B cell (primary cell): Measurements from ENCODE around the gene PPP1R14C. TPM values are rescaled to one million over a fixed set of nuclear protein-coding genes. Genes with fewer than 3 reads are reported as not detected.
A peak's percentile ranks its signal among the peaks of the same experiment; 100 is the strongest.

Experiments used
- ATAC-seq: fragments of 200-7000 bp; cut with Tn5 transposase; one replicate; pipeline ENCODE4 v1.10.0; 2021; ENCODE audit warnings: low read depth, mild to moderate bottlenecking, moderate number of reproducible peaks, moderate library complexity
- CTCF ChIA-PET: fragments of 350-600 bp; sonication (Branson Sonifier 250); formaldehyde crosslinking; loops from one replicate; lab custom pipeline; 2021; ENCODE audit warnings: antibody characterized with exemption, inconsistent platforms; lab: Charles Lee
- POLR2A ChIA-PET: fragments of 350-600 bp; sonication (Branson Sonifier 250); formaldehyde crosslinking; loops from one replicate; lab custom pipeline; 2021; ENCODE audit warnings: antibody characterized with exemption; lab: Charles Lee
- DNase-seq: peaks from one replicate; pipeline ENCODE4 v3.0.0; 2013
- H2AFZ ChIP-seq: 2 replicates; pipeline ENCODE4 v1.6.1; 2012; ENCODE audit warnings: mild to moderate bottlenecking, low read depth, low read length; ENCODE audit not compliant: insufficient read depth, poor library complexity, severe bottlenecking
- H3K27ac ChIP-seq, 2 donors: 1 replicate in 1 of 2; 2 replicates in 1 of 2; pipeline ENCODE4 v1.5.1; 2012 to 2013; ENCODE audit warnings: low read length in 2 of 2, mild to moderate bottlenecking in 2 of 2, moderate library complexity in 1 of 2
- H3K27me3 ChIP-seq, 4 experiments: fragments of 200-600 bp in 1 of 4; sonication (generic) in 1 of 4; replicated peaks in 1 of 4; 1 replicate in 2 of 4; 2 replicates in 2 of 4; pipeline versions ENCODE4 v1.6.1 to v1.7.0; 2013 to 2016; ENCODE audit warnings: low read length in 3 of 4, mild to moderate bottlenecking in 2 of 4, mixed read lengths in 1 of 4, moderate library complexity in 1 of 4; ENCODE audit not compliant: insufficient read depth in 4 of 4, control insufficient read depth in 3 of 4; ENCODE audit errors: control extremely low read depth in 1 of 4
- H3K36me3 ChIP-seq, 2 experiments: replicated peaks in 1 of 2; 1 replicate in 1 of 2; 2 replicates in 1 of 2; pipeline versions ENCODE4 v1.6.1 to v1.7.1; 2013; ENCODE audit warnings: low read length in 1 of 2; ENCODE audit not compliant: insufficient read depth in 2 of 2, control insufficient read depth in 1 of 2; ENCODE audit errors: control extremely low read depth in 1 of 2, extremely low read depth in 1 of 2
- H3K4me1 ChIP-seq, 2 donors: fragments of 200-600 bp in 1 of 2; sonication (generic) in 1 of 2; 1 replicate in 1 of 2; 2 replicates in 1 of 2; pipeline versions ENCODE4 v1.5.1 to v1.6.1; 2013 to 2017; ENCODE audit warnings: low read length in 2 of 2; ENCODE audit not compliant: control insufficient read depth in 2 of 2, insufficient read depth in 2 of 2
- H3K4me2 ChIP-seq: replicated peaks from 2 replicates; pipeline ENCODE3; 2012; ENCODE audit warnings: mild to moderate bottlenecking, low read depth, low read length; ENCODE audit not compliant: poor library complexity, severe bottlenecking
- H3K4me3 ChIP-seq, 5 experiments: fragments of 200-600 bp in 1 of 5; sonication (generic) in 1 of 5; 1 replicate in 3 of 5; 2 replicates in 2 of 5; pipeline versions ENCODE4 v1.5.1 to v1.7.0; 2011 to 2016; ENCODE audit warnings: low read length in 4 of 5, mild to moderate bottlenecking in 4 of 5, low read depth in 2 of 5, control low read depth in 1 of 5, moderate library complexity in 1 of 5; ENCODE audit not compliant: insufficient read depth in 1 of 5; ENCODE audit errors: control extremely low read depth in 1 of 5, extremely low read depth in 1 of 5
- H3K79me2 ChIP-seq: fragments of 200-600 bp; sonication (generic); one replicate; pipeline ENCODE4 v1.6.0; 2016; ENCODE audit warnings: low read length; ENCODE audit not compliant: control insufficient read depth, insufficient read depth
- H3K9ac ChIP-seq: fragments of 200-600 bp; sonication (generic); 2 replicates; pipeline ENCODE4 v1.6.1; 2017; ENCODE audit warnings: mild to moderate bottlenecking, low read length, moderate library complexity
- H3K9me3 ChIP-seq, 3 donors: one replicate each; pipeline versions ENCODE4 v1.6.1 to v1.7.1; 2013; ENCODE audit warnings: low read length in 2 of 3; ENCODE audit not compliant: control insufficient read depth in 2 of 3, insufficient read depth in 1 of 3; ENCODE audit errors: control extremely low read depth in 1 of 3
- H4K20me1 ChIP-seq: 2 replicates; pipeline ENCODE4 v1.6.0; 2012; ENCODE audit warnings: mild to moderate bottlenecking, low read length; ENCODE audit not compliant: insufficient read depth, control insufficient read depth, poor library complexity, severe bottlenecking
- H3K27ac Mint-ChIP-seq: one replicate; pipeline ENCODE4 v1.8.0; 2021; ENCODE audit warnings: mixed read lengths
- H3K27me3 Mint-ChIP-seq: one replicate; pipeline ENCODE4 v1.8.0; 2021; ENCODE audit warnings: mixed read lengths
- H3K4me1 Mint-ChIP-seq: one replicate; pipeline ENCODE4 v1.8.0; 2021; ENCODE audit warnings: mixed read lengths
- H3K4me3 Mint-ChIP-seq: one replicate; pipeline ENCODE4 v1.8.0; 2021; ENCODE audit warnings: mixed read lengths
- H3K9me3 Mint-ChIP-seq: one replicate; pipeline ENCODE4 v1.8.0; 2022; ENCODE audit warnings: mixed read lengths; ENCODE audit not compliant: insufficient read depth
- EZH2 ChIP-seq: IDR thresholded peaks from 2 replicates; pipeline ENCODE4 v1.6.1; 2012; ENCODE audit warnings: borderline replicate concordance, low read depth, mild to moderate bottlenecking, moderate library complexity, low read length; ENCODE audit not compliant: insufficient read depth, poor library complexity, severe bottlenecking
- WGBS: methylation state at CpG from one replicate; pipeline ENCODE4 v1.1.5; 2013; ENCODE audit warnings: missing lambda C conversion rate; ENCODE audit not compliant: insufficient coverage; 5-methylcytosine and 5-hydroxymethylcytosine counted together
- intact Hi-C: fragments of 100-400 bp; cut with micrococcal nuclease; formaldehyde crosslinking; loops from one replicate; pipeline ENCODE4 v1.10.0; 2022
- polyA plus RNA-seq: library from polyadenylated mRNA; depleted of rRNA; stranded (reverse); fragments of >200 nt; gene quantifications from 2 replicates; pipeline ENCODE4 v1.2.3, GENCODE V29; 2012
- total RNA-seq, 2 donors: library from RNA; stranded (reverse); fragments of 120-200 nt in 1 of 2; gene quantifications; 1 replicate in 1 of 2; 2 replicates in 1 of 2; pipeline versions ENCODE4 v1.2.3 to v1.2.4, GENCODE V29; 2013 to 2022
- TF ChIP-seq, protein P1 (sequence below): fragments of 200-600 bp; IDR thresholded peaks from one replicate; pipeline ENCODE4 v1.8.0; 2022; ENCODE audit warnings: antibody characterized with exemption, mild to moderate bottlenecking

Gene PPP1R14C
- total and polyA plus RNA-seq, 2 donors (not counting 1 experiment from before 2014, with no cell fraction given): not detected

DNA sequence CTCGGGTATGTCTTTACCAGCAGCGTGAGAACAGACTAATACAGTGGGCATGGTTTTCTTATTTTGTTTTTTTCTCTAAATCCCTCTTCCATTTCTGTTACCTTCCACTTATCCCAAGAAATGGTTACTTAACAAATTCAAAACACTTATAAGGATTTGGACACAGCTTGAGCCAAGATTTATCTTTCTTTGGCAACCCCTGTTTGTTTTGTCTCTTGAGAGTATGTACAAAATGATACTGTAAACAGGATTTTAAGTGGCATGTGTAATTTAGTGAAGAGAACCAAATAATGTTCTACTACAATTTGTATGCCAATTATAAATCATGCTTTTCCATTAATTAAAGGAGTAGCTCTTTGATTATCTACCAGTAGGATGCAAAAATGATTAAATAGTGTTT lies 51.4 kb downstream of the PPP1R14C start:
- WGBS: no CpG with 5 or more reads among the region's 2 CpGs
- Histone ChIP-seq H3K27ac (no peak overlapping the region), H4K20me1 (no peaks in the 10 kb centered on the region), H3K9ac (no peak overlapping the region), H2AFZ (no peak overlapping the region), H3K27me3 (peaks cover 0 to 8% (median under 1%) of the 10 kb centered on the region in 4 experiments), H3K79me2 (no peaks in the 10 kb centered on the region), H3K4me2 (no peak overlapping the region), H3K36me3 (no peaks in the 10 kb centered on the region), H3K4me1 (peaks cover 0 to 9% of the 10 kb centered on the region in 2 donors), H3K9me3 (no peaks in the 10 kb centered on the region), H3K4me3 (no peak overlapping the region)
- POLR2A ChIA-PET: no interaction called here
- no peak overlapping the region for H3K4me3 Mint-ChIP-seq
- TF ChIP-seq, protein P1, sequence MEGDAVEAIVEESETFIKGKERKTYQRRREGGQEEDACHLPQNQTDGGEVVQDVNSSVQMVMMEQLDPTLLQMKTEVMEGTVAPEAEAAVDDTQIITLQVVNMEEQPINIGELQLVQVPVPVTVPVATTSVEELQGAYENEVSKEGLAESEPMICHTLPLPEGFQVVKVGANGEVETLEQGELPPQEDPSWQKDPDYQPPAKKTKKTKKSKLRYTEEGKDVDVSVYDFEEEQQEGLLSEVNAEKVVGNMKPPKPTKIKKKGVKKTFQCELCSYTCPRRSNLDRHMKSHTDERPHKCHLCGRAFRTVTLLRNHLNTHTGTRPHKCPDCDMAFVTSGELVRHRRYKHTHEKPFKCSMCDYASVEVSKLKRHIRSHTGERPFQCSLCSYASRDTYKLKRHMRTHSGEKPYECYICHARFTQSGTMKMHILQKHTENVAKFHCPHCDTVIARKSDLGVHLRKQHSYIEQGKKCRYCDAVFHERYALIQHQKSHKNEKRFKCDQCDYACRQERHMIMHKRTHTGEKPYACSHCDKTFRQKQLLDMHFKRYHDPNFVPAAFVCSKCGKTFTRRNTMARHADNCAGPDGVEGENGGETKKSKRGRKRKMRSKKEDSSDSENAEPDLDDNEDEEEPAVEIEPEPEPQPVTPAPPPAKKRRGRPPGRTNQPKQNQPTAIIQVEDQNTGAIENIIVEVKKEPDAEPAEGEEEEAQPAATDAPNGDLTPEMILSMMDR: no peak
- TF ChIP-seq EZH2: no peak
- no peak overlapping the region for H3K27ac Mint-ChIP-seq
- CTCF ChIA-PET: no interaction called here
- peaks cover 20% of the 10 kb centered on the region for H3K27me3 Mint-ChIP-seq
- no peaks in the 10 kb centered on the region for H3K9me3 Mint-ChIP-seq
- DNase-seq: no peak
- H3K4me1 Mint-ChIP-seq: peaks cover 8% of the 10 kb centered on the region
- no peak for ATAC-seq
- intact Hi-C loops: no loop called here

DNA sequence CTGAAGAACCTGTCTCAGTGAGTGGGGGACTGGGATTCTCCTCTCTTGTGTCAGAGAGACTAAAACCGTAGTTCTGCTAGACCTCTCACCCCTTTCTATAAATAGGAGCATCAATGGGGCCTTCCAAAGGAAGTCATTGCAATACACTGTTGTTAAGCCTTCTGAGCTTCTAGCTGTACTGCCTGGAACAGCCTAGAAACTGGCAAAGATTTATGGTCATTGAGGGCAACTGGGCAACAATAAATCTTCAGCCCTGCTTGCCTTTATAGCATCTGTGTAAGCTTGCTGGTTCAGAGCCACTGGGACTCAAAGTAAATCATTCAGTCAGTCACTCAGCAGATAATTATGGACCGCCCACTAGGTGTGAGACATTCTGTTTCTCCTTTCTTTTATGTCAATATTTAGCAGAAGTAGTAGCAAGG lies 53.2 kb downstream of the PPP1R14C start:
- ATAC-seq (no peak), DNase-seq (no peak)
- intact Hi-C loops: no loop called here
- Histone ChIP-seq H3K27ac (no peak overlapping the region), H3K4me1 (peaks cover 0 to 9% of the 10 kb centered on the region in 2 donors), H3K9me3 (no peaks in the 10 kb centered on the region), H3K4me2 (peak overlapping the region; percentile 14), H3K36me3 (no peaks in the 10 kb centered on the region), H3K27me3 (peaks cover 0 to 8% (median under 1%) of the 10 kb centered on the region in 4 experiments), H2AFZ (peak overlapping the region; percentile 16), H3K79me2 (no peaks in the 10 kb centered on the region), H3K4me3 (no peak overlapping the region), H3K9ac (no peak overlapping the region), H4K20me1 (no peaks in the 10 kb centered on the region)
- ChIA-PET CTCF (interaction anchor here (0.6 kb wide), 1 partner anchor 123 kb away, joined by 4 read pairs; no protein-coding TSS in a partner anchor), POLR2A (no interaction called here)
- WGBS: no CpG with 5 or more reads among the region's 2 CpGs
- peaks cover 18% of the 10 kb centered on the region for H3K27me3 Mint-ChIP-seq
- TF ChIP-seq, protein P1: no peak
- no peak for TF ChIP-seq EZH2
- H3K4me3 Mint-ChIP-seq: no peak overlapping the region
- no peak overlapping the region for H3K27ac Mint-ChIP-seq
- peaks cover 7% of the 10 kb centered on the region for H3K4me1 Mint-ChIP-seq
- H3K9me3 Mint-ChIP-seq: no peaks in the 10 kb centered on the region
